Femur (tissue), 1 donor: ENCODE results near the gene OBSL1.

Experiments used
- DNase-seq: peaks from one replicate; pipeline ENCODE4 v3.0.0-alpha.2; 2017

The OBSL1 gene

DNA sequence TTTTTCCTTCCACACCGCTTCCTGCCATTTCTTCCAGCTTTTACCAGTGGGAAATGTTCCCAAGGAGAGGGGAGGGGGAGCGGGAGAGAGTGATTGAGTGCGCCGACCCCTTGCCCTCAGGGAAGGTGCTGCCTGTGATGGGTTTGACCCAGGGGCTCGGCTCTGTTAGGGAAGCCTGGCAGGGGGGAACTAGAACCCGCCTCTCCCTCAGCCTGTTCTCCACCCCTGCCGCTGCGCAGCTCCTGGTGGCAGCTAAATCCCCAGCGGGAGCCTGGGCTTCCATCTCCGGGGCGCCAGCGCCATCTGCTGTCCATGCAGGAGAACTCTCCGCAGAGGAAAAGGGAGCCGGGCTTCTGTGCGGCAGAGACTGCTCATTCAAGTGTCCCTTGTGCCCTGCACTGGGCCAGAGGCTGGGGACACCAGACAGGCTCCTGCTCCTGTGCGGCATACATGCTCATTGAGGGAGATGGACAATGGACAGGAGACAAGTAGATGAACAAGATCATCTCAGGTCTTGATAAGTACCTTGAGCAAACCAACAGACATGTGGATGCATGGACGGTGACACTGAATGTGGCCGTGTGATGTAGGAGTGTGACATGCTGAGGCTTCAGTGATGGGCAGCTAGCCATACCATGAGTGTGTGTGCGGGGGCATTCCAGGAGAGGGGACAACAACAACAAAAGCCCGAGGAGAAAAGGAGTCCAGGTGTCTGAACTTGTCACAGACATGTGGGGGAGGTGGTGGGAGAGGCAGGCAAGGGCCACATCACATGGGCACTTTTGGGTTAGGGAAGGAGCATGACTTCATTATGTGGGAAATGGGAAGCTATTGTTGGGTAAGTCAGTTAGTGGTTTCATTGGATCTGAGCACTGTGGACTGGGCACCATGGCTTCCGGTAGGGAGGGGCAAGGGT, 41.0 kb downstream of the OBSL1 start:
- peak; percentile 93 for DNase-seq

DNA sequence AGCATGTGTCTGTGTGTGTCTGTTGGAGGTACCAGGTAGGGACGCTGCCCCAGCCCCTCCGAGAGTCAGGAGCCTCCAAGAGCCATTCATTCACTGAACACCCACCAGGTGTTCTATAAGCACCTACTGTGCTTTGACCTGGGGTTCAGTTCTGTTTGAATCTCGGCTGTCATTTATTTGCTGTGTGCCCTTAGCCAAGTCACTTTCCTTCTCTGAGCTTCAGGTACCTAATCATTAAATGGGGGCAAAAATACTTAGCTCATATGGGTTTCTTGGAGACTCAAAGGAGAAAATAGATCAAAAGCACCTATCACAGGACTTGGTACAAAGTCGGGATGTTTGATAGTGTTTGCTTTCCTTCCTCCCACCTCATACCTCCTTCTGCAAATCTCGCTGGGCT, 43.9 kb downstream of the OBSL1 start:
- DNase-seq, result no peak

DNA sequence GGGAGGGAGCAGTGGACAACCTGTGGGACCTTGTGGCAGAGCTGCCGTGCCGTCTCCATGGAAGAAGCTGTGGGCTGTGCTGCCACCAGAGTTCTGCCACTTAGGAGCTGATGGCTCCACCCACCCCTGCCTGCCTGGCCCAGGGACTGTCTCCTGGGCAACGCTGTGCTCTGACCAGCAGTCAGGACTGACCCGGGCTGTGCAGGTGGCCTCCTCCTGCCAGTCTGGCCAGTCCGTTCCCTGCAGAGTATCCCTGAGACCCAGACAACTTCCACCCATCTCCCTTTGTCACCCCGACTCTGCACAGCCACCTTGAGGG, 44.3 kb downstream of the OBSL1 start:
- DNase-seq, result no peak

DNA sequence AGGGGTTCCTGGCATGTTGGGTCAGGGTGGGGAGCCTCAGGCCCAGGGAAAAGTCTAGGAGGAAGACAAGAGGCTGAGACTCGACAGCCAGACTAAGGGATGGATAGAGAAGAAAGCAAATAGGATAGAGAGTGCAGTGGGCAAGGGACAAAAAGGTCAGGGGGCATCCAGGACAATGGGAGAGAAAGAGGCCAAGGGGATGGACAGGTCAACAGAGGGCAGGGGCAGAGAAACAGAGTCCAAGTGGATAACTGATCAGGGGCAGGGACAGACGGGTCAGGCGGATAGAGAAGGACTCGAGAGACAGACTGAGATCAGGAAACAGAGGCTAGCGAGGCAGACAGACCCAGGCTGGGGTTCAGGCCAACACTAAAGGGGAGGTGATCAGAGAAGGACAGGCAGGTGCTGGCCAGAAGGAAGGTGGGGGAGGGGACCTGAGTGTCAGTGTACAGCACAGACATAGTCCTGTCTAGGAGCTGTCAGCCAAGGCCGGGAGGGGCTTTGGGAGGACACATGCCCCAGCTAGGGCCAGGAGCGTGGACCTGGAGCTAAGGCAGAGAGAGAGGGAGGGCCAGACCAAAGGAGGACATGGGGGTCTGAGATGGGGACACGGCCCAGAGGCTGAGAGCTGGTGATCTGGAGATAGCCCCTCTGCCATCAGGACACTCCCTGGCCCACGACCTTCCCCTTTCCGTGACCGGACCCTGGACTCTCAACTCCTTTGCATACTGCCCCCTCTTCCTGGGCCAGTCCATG, 44.8 kb downstream of the OBSL1 start:
- no peak for DNase-seq

DNA sequence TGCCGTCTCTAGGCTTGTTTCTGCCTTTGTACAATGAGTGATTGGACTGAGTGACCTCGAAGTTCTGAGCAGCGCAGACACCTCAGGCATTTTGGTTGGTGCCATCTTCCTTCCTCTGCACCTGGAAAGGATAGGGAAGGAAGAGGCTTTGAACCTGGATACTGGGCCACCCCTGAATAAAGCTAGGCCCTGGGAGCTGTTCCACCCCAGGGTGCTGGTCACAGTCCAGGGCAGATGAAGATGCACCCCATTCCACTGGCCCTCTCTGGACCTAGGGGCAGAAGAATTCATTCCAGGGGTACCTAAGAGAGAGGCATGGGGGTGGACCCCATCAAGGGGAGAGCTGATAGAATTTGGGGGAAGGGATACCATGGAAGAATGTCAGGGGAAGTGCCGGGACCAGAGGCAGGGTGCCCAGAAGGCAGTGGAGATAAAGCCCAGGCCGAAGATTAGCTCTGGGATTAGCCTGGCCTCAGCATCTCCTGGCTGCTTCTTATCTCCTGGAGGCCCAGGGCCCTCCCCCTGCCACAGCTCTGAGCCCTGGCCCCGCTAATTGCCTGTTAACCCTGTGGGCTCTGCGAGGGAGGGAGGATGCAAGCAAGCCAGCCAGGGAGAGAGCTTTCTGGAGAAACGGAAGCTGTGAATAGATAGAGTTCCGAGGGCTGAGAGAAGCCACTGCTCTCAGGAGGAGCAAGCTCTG, 45.7 kb downstream of the OBSL1 start:
- DNase-seq, result no peak

DNA sequence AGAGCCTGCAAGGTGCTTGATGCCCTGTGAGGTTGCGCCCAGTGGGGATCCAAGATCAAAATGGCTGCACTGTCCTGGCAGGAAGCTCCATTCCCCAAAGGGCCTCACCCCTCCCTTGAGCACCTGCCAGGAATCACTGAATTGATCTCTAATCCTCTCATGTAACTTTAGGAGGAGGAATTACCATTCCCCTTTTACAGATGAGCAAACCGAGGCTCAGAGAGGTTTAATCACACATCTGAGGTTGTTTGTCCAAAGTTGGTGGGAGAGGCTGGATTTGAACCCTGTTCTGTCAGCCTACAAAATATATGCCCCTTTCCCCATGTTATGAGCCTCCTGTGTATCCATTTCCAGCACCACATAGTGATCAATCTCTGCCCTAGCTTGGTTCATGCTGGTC, 46.5 kb downstream of the OBSL1 start:
- no peak for DNase-seq

DNA sequence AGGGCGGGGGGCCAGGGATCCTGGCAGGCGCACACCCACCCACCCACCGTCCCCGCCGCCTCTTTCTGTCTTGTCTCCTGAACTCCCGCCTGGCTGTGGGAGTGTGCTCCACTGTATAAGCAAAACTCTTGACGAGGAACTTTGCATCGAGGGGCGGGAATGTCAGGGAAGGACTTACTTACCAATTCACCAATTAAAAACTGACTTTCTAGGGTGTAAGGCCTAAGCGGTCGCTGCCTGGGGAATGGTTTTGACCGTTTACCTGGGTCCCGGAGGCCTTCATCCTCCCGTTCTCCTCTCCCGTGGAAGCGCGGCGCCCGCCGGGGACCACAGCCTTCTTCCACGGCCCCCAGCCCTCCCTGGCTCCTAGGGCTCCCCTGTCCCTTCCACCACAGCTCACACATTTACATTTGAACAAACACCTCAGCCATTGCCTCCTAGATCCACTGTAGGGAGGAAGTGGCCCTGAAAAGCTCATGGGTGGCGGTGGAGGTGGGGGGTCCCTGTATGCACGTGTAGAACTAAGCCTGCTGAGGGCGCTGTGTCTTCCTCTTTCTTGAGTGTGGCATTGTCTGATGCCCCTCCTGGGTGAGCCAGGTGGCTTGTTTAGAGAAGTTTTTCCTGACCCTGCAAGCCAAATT, 48.2 kb downstream of the OBSL1 start:
- DNase-seq, result no peak

DNA sequence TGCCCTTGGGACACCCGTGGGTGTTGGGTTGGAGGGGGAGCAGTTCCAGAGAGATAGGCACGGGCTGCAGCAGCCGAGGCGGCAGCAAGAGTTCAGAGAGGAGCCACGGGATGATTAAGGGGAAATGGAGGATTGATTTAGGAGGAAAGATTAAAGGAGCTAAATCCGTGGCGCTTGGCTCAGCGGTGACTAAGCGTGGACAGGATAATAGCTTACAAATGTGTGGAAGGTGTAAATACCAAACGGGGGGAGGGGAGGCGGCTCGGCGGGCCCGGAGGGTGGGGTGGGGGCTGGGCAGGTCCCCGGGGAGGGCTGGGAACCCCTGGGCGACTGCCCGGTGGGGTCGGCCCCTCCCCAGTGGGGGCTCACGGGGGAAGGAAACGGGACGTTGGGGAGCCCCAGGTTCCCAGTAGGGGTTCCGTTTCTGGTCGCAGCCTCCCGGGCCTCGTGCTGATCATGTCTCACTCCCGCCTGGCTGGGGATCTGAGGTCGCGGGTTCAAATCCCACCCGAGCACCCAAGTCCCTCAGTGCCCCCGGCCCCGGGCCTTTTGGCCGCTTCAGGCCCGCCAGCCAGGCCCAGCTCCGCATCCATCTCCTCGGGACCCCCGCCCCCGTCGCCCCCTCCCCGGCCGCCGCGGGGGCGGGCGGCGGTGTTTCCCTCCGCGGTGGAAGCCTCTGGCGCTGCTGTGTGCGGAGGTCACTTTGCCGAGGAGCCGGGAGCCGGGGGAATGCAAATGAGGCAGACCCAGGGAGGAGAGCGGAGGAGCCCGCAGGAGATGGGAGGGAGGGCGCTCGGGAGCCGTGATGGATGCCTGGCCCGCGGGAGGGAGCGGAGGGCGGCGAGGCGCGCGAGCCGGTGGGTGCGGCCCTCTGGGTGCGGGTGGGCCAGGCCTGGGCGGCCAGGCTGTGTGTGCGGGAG, 49.0 kb downstream of the OBSL1 start:
- DNase-seq, result no peak

DNA sequence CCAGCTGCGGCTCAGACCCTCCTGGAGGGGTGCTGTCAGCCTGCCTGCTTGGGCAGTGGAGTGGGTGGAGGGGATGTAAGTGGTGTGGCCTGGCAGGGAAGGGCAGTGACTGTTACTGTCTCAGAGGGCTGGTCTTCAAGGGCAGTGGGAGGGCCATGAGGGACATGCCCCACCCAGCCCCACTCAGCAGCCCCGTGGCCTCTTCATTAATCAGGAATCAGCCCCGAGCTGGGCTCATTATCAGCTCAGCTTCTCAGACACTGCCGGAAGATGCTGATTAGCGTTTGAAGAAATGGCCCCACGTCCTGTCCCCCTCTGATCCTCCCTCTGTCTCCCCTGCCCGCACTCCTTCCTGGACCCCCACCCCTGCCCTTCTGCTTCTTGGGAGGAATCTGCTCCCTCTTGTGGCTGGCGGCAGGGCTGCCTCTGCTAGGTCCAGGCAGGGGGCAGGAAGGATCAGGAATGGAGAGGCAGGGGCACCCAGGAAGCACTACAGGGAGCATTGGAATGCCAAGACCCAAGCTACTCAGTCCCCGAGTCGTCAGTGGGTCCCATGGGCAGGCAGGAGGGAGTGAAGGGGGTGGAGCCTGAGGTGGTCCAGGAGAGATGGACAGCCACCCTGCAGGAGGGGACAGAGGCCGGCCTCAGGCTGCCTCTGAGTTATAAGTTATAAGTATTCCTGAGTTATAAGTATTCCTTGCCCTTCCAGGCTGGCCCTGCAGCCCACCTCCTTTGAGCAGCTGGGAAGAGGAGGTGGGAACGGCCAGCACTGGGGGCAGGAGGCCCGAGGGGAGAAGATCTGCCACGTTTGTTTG, 50.1 kb downstream of the OBSL1 start:
- DNase-seq, result no peak

DNA sequence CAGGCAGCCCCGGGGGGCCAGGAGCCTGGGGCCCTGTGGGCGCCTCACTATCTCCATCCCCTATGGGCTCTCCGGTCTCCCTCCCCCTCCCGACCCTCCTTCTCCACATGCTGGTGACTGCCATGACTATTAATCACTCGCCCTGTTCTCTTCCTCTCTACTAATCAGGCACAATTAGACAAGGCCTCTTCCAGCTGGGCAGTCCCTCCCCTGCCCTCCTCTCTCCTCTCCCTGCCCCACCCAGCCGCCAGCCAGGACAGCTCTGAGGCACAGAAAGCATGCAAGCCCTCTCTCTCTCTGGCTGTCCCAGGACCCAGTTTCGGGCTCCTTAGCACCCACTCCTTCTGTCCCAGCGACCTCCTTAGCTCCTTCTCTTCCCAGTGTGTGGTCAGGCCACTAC, 51.3 kb downstream of the OBSL1 start:
- no peak for DNase-seq

DNA sequence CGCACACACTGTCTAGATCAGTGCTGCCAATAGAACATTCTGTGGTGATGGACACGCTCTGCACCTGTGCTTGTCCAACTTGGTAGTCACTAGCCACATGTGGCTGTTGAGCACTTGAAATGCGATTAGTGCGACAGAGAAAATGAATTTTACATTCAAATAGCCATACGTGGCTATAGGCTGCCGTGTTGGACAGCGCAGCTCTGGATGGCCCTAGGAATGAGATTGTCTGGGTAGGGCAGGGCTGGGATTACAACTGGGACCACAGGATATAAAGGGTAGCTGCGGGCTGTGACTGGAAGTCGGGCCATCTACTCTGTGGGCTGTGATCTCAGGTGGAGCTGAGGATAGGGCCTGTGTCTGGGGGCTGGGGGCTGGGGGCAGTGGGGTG, 51.8 kb downstream of the OBSL1 start:
- DNase-seq, result no peak

DNA sequence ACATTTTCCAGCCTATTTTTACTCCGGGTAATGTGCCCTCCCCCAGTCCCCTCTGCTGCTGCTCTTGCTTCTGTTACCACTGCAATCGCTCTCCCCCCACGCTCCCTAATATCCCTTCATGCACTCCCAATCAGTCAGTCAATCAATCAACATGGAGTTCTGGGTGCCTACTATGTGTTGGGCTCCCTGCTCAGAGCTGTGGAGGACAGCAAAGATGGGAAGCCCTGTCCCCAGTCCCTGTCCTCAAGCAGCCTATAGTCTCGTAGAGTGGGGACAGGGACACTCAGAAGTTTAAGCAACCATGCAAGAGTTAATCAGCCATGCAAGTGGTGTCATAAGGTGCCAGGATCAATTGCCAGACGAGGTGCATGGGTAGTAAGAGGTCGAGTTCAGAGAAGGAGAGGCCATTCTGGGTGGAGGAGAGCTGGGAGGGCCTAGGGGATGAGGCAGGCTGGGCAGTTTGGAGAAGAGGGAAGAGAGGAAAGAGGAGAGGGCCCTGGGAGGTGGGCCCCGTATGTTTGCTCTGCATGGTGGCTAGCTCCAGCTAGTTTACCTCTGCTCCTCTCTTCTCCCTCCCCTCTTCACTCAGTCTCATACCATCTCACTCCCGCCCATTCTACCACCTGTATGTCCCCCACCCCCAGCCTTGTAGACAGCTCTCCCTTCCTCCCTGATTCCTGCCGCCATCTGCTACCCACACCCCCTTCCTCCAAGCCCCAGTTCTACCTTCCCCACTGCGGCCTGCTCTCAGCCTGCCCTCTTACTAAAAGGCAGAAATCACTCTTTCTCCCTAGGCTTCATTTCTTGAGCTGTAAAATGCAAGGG, 53.2 kb downstream of the OBSL1 start:
- DNase-seq, result no peak

DNA sequence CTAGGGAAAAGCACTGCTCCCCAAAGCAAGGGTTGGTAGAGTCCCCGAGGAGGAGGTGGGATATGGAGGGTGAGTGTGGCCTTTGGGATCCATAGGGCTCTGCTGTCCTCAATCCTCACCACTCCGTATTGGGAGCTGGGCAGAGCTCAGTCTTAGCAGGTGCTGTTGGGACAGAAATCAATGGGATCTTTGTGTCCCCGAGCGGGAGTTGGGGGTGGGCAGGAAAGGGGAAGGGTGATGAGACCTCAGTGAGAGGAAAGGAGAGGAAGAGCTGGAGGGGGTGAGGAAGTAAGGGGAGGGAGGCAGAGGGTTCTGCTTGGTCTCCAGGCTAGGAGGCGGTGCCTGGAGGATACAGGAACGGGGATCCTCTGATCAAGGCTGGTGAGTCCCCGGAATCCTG, 54.5 kb downstream of the OBSL1 start:
- no peak for DNase-seq

DNA sequence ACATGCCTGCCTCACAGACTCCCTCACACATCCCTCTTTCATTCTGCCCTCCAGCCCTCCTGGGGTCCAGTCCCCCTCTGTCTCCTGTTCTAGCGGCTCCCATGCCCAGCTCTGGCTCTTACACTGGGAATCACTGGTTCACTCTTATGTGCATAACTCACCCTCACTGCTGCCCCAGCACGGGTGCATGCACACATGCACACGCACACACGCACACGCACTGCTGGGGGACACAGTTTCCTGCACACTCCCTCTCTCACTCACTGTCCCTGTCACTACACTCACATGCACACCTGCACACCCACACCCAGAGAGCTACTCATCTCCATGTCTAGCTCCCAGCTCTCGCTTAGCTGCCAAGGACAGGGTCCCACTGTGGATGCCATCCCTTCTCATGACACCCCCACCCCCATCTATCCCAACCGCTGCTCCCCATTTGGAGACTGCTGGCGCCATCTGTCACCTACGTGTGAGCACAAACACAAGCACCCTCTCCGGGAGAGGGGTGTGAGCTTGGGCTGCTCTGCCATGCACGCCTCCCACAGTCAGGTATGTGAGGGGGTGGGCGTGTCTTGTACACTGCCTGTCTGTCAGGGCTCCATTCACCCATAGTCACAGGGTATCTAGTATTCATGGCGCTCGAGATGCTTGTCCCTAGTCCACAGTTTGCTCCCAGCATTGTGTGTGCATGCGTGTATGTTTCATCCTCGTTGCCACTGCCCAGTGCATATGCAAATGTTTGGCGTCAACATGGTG, 55.3 kb downstream of the OBSL1 start:
- no peak for DNase-seq

DNA sequence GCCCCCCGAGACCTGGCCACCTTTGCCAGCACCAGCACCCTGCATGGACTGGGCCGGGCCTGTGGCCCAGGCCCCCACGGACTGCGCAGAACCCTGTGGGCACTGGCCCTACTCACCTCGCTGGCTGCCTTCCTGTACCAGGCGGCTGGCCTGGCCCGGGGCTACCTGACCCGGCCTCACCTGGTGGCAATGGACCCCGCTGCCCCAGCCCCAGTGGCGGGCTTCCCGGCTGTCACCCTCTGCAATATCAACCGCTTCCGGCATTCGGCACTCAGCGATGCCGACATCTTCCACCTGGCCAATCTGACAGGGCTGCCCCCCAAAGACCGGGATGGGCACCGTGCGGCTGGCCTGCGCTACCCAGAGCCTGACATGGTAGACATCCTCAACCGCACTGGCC, 56.5 kb downstream of the OBSL1 start:
- DNase-seq, result no peak

DNA sequence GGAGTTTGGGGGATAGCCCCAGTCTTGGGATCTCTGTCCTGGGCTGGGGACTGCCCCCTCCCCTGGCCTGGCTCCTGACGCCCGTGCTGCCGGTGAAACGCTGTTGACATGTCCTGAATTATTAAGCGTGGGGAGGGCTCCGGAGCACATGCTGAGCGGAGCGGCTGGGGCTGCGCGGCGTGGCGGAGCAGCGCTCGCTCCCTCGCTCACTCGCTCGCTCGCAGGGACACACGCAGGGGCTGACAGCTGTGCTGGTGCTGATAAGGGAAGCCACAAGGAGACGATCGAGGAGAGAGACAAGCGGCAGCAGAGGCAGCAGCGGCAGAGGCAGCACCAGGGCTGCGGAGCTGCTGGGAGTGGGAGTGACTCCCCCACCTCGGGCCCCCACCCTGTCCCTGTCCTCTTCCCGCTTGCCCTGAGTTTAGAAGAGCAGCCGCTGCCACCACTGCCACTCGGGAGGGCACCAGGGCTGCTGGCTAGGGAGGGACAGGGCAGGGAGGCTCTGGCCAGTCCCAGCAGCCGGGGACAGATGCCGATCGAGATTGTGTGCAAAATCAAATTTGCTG, 57.1 kb downstream of the OBSL1 start, which contains the start of gene ASIC4:
Gene ASIC4 (plus strand): TSS at position 287 of the 566 bp plus-strand sequence. CDS start 243 bp downstream, at position 530.
- DNase-seq, result no peak

DNA sequence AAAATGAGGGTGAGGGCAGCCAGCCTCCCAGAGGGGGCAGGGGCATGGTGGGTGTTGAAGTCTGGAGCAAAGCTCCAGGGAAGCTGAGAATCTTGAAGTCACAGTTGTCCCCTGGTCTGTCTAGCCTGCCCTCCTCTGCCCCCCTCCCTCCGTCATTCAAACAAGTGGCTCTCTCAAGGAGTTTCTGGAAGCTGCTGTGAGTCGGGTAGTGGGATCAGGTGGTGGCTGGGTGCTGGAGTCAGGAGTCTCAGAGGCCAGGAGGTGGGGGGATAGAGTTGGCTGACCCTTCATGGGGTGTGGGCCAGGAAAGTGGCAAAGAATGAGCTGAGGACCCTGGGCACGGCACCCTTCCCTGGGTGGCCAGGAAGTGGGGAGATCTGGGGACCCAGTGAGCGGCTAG, 57.6 kb downstream of the OBSL1 start:
- DNase-seq, result no peak

DNA sequence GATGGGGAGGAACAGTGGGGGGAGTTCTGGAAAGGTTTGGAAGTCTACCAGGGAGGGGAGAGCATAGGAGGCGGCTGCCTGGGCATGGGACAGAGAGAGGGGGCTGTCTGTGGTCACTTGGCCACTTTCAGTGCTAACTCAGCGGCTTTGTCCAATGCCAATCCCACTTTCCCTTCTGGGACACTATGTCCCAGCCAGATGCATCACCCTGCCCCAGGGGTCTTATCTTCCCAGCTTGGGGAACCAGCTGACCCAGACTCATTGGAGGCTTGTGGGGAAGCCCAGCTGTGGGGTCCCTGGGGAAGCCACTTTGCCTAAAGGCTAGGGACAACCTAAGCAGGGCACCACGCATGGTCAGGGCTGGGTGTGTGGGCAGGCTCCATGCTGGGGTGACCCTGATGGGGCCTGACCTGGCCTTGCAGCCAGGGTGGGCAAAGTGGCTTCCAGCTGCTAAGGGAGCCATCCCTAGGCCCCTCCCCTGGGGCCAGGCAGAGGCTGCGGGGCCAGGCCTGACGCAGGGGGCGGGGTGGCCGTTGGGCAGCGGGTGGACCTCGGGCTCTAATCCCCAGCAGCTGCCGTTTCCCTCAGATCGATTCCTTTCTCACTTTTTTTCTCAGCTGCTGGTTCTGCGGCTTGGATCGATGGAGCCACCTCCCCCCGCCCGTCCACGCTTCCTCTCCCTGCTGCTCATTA, 58.7 kb downstream of the OBSL1 start:
- DNase-seq, result no peak
